SU-DHL-6 (cell line): ENCODE measurements around the gene LY6G6C.

Source experiments
- H2AFZ ChIP-seq: fragments of 200-600 bp; sonication (generic); 2 replicates; pipeline ENCODE4 v1.6.1; 2014; ENCODE audit warnings: low read depth, mild to moderate bottlenecking, moderate library complexity, mixed read lengths, antibody characterized with exemption, low read length; ENCODE audit not compliant: severe bottlenecking
- H3F3A ChIP-seq: fragments of 200-600 bp; shearing (Covaris generic); 2 replicates; pipeline ENCODE4 v1.6.0; 2016; ENCODE audit warnings: antibody characterized with exemption, mild to moderate bottlenecking; ENCODE audit not compliant: insufficient read depth
- H3K27ac ChIP-seq: fragments of 200-600 bp; sonication (generic); 2 replicates; pipeline ENCODE4 v1.5.1; 2016; ENCODE audit warnings: low read depth, mild to moderate bottlenecking, low read length, moderate library complexity, mixed read lengths
- H3K27me3 ChIP-seq: fragments of 200-600 bp; sonication (generic), shearing (Covaris generic); 2 replicates; pipeline ENCODE4 v1.6.0; 2014; ENCODE audit warnings: mild to moderate bottlenecking, low read length
- H3K36me3 ChIP-seq: fragments of 200-600 bp; sonication (generic); 2 replicates; pipeline ENCODE4 v1.6.1; 2014; ENCODE audit warnings: mild to moderate bottlenecking, low read length, mixed read lengths
- H3K4me2 ChIP-seq: fragments of 300-600, 200-600 bp; shearing (Covaris generic), sonication (generic); 2 replicates; pipeline ENCODE4 v1.6.0; 2014; ENCODE audit warnings: low read length, low read depth, mild to moderate bottlenecking; ENCODE audit not compliant: poor library complexity, severe bottlenecking
- H3K4me3 ChIP-seq: fragments of 200-600 bp; sonication (generic); 2 replicates; pipeline ENCODE4 v1.5.1; 2014; ENCODE audit warnings: antibody characterized with exemption, low read length, mild to moderate bottlenecking, mixed read lengths; ENCODE audit not compliant: insufficient read depth, poor library complexity, severe bottlenecking
- H3K79me2 ChIP-seq: fragments of 200-600 bp; sonication (generic); 2 replicates; pipeline ENCODE4 v1.6.1; 2014; ENCODE audit warnings: mild to moderate bottlenecking, low read length, moderate library complexity; ENCODE audit not compliant: insufficient read depth
- H3K9ac ChIP-seq: fragments of 200-600 bp; sonication (generic); 2 replicates; pipeline ENCODE4 v1.7.0; 2014; ENCODE audit warnings: mild to moderate bottlenecking, low read length
- H3K9me2 ChIP-seq: fragments of 200-600 bp; sonication (generic); replicated peaks from 2 replicates; pipeline ENCODE4 v1.6.1; 2014; ENCODE audit warnings: low read length; ENCODE audit not compliant: insufficient read depth
- H3K9me3 ChIP-seq: fragments of 200-600 bp; sonication (generic); 2 replicates; pipeline ENCODE4 v1.6.1; 2014; ENCODE audit warnings: low read length, mixed read lengths; ENCODE audit not compliant: insufficient read depth
- H4K20me1 ChIP-seq: fragments of 200-600 bp; sonication (generic); 2 replicates; pipeline ENCODE4 v1.6.1; 2014; ENCODE audit warnings: low read depth, mild to moderate bottlenecking, antibody characterized with exemption, low read length, moderate library complexity, mixed read lengths
- CTCF ChIP-seq: fragments of 200-600 bp; sonication (generic); IDR thresholded peaks from one replicate; pipeline ENCODE4 v1.5.1; 2017; ENCODE audit warnings: antibody characterized with exemption, mild to moderate bottlenecking, low read length, moderate library complexity; ENCODE audit not compliant: insufficient read depth, poor library complexity, severe bottlenecking
- EZH2phosphoT487 ChIP-seq: fragments of 200-600 bp; sonication (generic), shearing (Covaris generic); conservative IDR thresholded peaks from 2 replicates; pipeline ENCODE4 v1.6.1; 2018; ENCODE audit warnings: mild to moderate bottlenecking, antibody characterized with exemption, low read length, moderate library complexity, mixed read lengths

Gene LY6G6C

GRCh38 chr6:31736768-31737314, 15.3 kb upstream of the LY6G6C start:
- no peaks in the 10 kb centered on the region for H3K27me3 ChIP-seq
- no peaks in the 10 kb centered on the region for H3K9me3 ChIP-seq
- peaks cover 42% of the 10 kb centered on the region for H3K79me2 ChIP-seq
- peak overlapping the region; percentile 80 for H3K4me3 ChIP-seq
- no peak for TF ChIP-seq EZH2phosphoT487
- no peak for TF ChIP-seq CTCF
- H3K9ac ChIP-seq, result peak overlapping the region; percentile 90
- peak overlapping the region; percentile 64 for H3K4me2 ChIP-seq
- no peaks in the 10 kb centered on the region for H4K20me1 ChIP-seq
- peaks cover 52% of the 10 kb centered on the region for H3F3A ChIP-seq
- H2AFZ ChIP-seq, result peak overlapping the region; percentile 0
- H3K27ac ChIP-seq, result peak overlapping the region; percentile 95
- no peaks in the 10 kb centered on the region for H3K9me2 ChIP-seq
- H3K36me3 ChIP-seq, result peaks cover 20% of the 10 kb centered on the region

DNA sequence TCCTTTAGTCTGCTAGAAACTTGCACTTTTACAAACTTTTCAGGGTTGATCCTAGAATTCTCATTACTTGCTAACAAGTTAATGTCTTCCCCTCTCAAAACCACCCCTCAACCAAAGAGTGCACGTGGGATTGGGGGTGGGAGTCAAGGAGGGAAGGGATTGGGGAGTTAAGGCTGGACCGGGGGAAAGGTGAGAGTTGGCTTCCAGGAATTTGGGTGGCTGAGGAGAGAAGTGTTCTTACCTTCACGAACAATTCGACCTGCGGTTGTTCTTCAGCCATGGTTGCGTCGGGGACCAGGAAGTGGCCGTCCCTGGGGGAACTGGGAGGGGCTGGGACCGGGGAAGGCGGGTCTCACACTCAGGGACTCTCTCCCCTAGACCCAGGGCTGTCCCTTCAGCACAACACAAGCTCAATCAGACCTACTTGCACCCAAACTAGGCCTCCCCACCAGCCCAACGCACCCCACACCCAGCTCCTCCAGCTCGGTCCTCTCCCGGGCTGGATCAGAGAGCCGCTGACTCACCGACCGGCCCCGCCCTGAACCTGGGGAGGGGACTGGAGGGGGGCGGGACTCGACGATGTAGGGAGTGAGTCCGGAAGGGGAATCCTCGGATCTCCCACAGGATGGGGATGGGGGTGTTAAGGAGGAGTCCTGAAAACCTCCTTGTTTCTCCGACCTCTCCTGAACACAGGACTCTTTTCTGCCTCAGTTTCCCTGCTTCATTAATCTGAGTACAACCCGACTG, 14.6 kb upstream of the LY6G6C start, which contains the start of gene CLIC1:
Gene CLIC1, minus strand, starts transcription at position 510 of the 747 bp plus-strand sequence. Its CDS starts 230 bp downstream, at position 280.
- H2AFZ ChIP-seq, result peak within 1 kb of the TSS; percentile 8

DNA sequence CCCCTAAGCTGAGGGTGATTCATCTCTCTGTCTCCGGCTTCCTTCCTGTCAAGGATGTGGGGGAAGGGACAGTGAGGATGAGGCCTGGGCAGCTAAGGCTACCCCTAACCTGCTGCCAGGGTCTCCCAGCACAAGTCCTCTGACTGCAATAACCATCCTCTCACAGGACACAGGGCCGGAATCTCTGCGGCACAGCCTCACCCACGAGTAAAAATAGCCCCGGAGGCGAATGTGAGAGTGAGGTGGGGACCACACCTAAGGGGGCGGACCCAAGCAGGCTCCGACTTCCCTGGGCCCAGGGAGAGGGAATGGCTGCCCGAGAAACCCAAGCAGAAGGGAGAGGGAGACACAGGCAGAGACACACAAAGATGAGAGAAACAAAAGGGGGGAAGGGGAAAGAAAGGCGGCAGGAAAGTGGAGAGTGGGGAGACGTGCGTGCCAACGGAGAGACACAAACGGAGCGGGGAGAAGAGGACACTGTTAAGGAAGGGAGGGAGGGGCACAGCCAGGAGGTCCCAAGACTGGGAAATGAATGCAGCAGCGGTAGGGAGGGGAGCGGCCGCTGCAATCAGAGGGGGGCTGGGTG, 13.4 kb upstream of the LY6G6C start:
- TF ChIP-seq CTCF (no peak), EZH2phosphoT487 (no peak)
- H3K9ac ChIP-seq, result peak overlapping the region; percentile 90
- no peaks in the 10 kb centered on the region for H3K27me3 ChIP-seq
- H3K9me2 ChIP-seq, result no peaks in the 10 kb centered on the region
- no peaks in the 10 kb centered on the region for H3K9me3 ChIP-seq
- H3K27ac ChIP-seq, result peak overlapping the region; percentile 95
- peaks cover 18% of the 10 kb centered on the region; the same call in 1 of the 2 replicates for H3K36me3 ChIP-seq
- H2AFZ ChIP-seq, result no peak overlapping the region
- peaks cover 53% of the 10 kb centered on the region for H3F3A ChIP-seq
- H3K4me2 ChIP-seq, result peak overlapping the region; percentile 64
- H4K20me1 ChIP-seq, result no peaks in the 10 kb centered on the region
- peaks cover 31% of the 10 kb centered on the region for H3K79me2 ChIP-seq
- H3K4me3 ChIP-seq, result peak overlapping the region; percentile 80

More for the DNA sequence above, 14.6 kb upstream of the LY6G6C start, which contains the start of gene CLIC1:
- H3K9me2 ChIP-seq, result no peaks in the 10 kb centered on the region
- H3K27ac ChIP-seq, result peak within 1 kb of the TSS; percentile 95
- peaks cover 42% of the 10 kb centered on the region for H3K79me2 ChIP-seq
- H4K20me1 ChIP-seq, result no peaks in the 10 kb centered on the region
- peak within 1 kb of the TSS; percentile 90 for H3K9ac ChIP-seq
- no peaks in the 10 kb centered on the region for H3K27me3 ChIP-seq
- no peak for TF ChIP-seq EZH2phosphoT487
- TF ChIP-seq CTCF, result no peak
- H3K4me2 ChIP-seq, result peak within 1 kb of the TSS; percentile 64
- peaks cover 21% of the 10 kb centered on the region; the same call in 1 of the 2 replicates for H3K36me3 ChIP-seq
- peaks cover 53% of the 10 kb centered on the region for H3F3A ChIP-seq
- no peaks in the 10 kb centered on the region for H3K9me3 ChIP-seq
- H3K4me3 ChIP-seq, result peak within 1 kb of the TSS; percentile 80
